Astrocyte (in vitro differentiated cells and primary cell): ENCODE data around the gene KREMEN1. TPM values are rescaled to one million over a fixed set of nuclear protein-coding genes. Genes with fewer than 3 reads are reported as not detected.

Source experiments
- DNase-seq: peaks from one replicate; pipeline ENCODE4 v3.0.0-alpha.2; 2010; ENCODE audit warnings: low read depth
- FAIRE-seq: peaks from 2 replicates; lab custom pipeline; 2011; peaks lifted over from hg19 to GRCh38; lab: Jason Lieb, UNC
- H2AFZ ChIP-seq: 2 replicates; pipeline ENCODE4 v1.6.0; 2012; ENCODE audit warnings: low read depth, low read length, inconsistent platforms
- H3K27ac ChIP-seq: 2 replicates; pipeline ENCODE4 v1.5.1; 2011; ENCODE audit warnings: low read depth, low read length, inconsistent platforms
- H3K27me3 ChIP-seq: 2 replicates; pipeline ENCODE4 v1.6.0; 2011; ENCODE audit warnings: low read length, inconsistent platforms; ENCODE audit not compliant: insufficient read depth
- H3K36me3 ChIP-seq: 2 replicates; pipeline ENCODE4 v1.5.1; 2011; ENCODE audit warnings: low read length, inconsistent platforms; ENCODE audit not compliant: insufficient read depth
- H3K4me1 ChIP-seq: 2 replicates; pipeline ENCODE4 v1.5.1; 2011; ENCODE audit warnings: low read length, inconsistent platforms; ENCODE audit not compliant: insufficient read depth
- H3K4me2 ChIP-seq: 2 replicates; pipeline ENCODE4 v1.6.0; 2012; ENCODE audit warnings: low read length, inconsistent platforms
- H3K4me3 ChIP-seq: 2 replicates; pipeline ENCODE4 v1.5.1; 2011; ENCODE audit warnings: low read depth, mild to moderate bottlenecking, low read length, inconsistent platforms; ENCODE audit not compliant: insufficient read depth
- H3K79me2 ChIP-seq: 2 replicates; pipeline ENCODE4 v1.6.0; 2012; ENCODE audit warnings: mild to moderate bottlenecking, low read length, inconsistent platforms; ENCODE audit not compliant: insufficient read depth
- H3K9ac ChIP-seq: 2 replicates; pipeline ENCODE4 v1.6.0; 2012; ENCODE audit warnings: mild to moderate bottlenecking, low read length, inconsistent platforms
- H3K9me3 ChIP-seq: 2 replicates; pipeline ENCODE4 v1.5.1; 2012; ENCODE audit warnings: low read depth, mild to moderate bottlenecking, low read length, inconsistent platforms; ENCODE audit not compliant: insufficient read depth
- H4K20me1 ChIP-seq: 2 replicates; pipeline ENCODE4 v1.6.0; 2012; ENCODE audit warnings: low read length, inconsistent platforms; ENCODE audit not compliant: insufficient read depth
- H3K27ac Mint-ChIP-seq: one replicate; pipeline ENCODE4 v1.8.0; 2021; ENCODE audit warnings: mild to moderate bottlenecking, mixed read lengths; ENCODE audit not compliant: unreplicated experiment
- H3K27me3 Mint-ChIP-seq: one replicate; pipeline ENCODE4 v1.8.0; 2021; ENCODE audit warnings: low read depth, mixed read lengths; ENCODE audit not compliant: unreplicated experiment
- H3K36me3 Mint-ChIP-seq: one replicate; pipeline ENCODE4 v1.8.0; 2021; ENCODE audit warnings: low read depth, mixed read lengths; ENCODE audit not compliant: unreplicated experiment
- H3K4me1 Mint-ChIP-seq: one replicate; pipeline ENCODE4 v1.8.0; 2021; ENCODE audit warnings: low read depth, mixed read lengths; ENCODE audit not compliant: unreplicated experiment
- H3K4me3 Mint-ChIP-seq: one replicate; pipeline ENCODE4 v1.8.0; 2021; ENCODE audit warnings: mild to moderate bottlenecking, moderate library complexity, mixed read lengths; ENCODE audit not compliant: unreplicated experiment
- H3K9me3 Mint-ChIP-seq: one replicate; pipeline ENCODE4 v1.8.0; 2021; ENCODE audit warnings: mild to moderate bottlenecking, mixed read lengths; ENCODE audit not compliant: unreplicated experiment
- CTCF ChIP-seq: IDR thresholded peaks from 2 replicates; pipeline ENCODE4 v1.5.1; 2011; ENCODE audit warnings: low read depth, mild to moderate bottlenecking, inconsistent platforms, low read length, moderate library complexity; ENCODE audit not compliant: insufficient read depth
- EZH2 ChIP-seq: IDR thresholded peaks from 2 replicates; pipeline ENCODE4 v1.6.1; 2012; ENCODE audit warnings: mild to moderate bottlenecking, low read length, inconsistent platforms; ENCODE audit not compliant: insufficient read depth
- total RNA-seq: library from RNA; stranded (reverse); gene quantifications from 2 replicates; pipeline ENCODE4 v1.2.1, GENCODE V29; 2021

Gene KREMEN1
- total RNA-seq, 1 donor from 2014 or later = 3.3 TPM

- no peak overlapping the region for H3K9ac ChIP-seq
- no peaks in the 10 kb centered on the region for H3K4me1 ChIP-seq
- no peak overlapping the region for H3K4me3 ChIP-seq
- H3K4me2 ChIP-seq = no peak overlapping the region
- H3K27ac ChIP-seq = no peak overlapping the region
- no peaks in the 10 kb centered on the region for H3K9me3 ChIP-seq
- Mint-ChIP-seq H3K4me1 (peaks cover 10% of the 10 kb centered on the region), H3K27ac (no peak overlapping the region), H3K9me3 (no peaks in the 10 kb centered on the region), H3K27me3 (peaks cover 13% of the 10 kb centered on the region), H3K4me3 (no peak overlapping the region), H3K36me3 (no peaks in the 10 kb centered on the region)
- no peak for FAIRE-seq
- H3K36me3 ChIP-seq = no peaks in the 10 kb centered on the region
- no peaks in the 10 kb centered on the region for H4K20me1 ChIP-seq
- no peak for TF ChIP-seq EZH2
- no peak for TF ChIP-seq CTCF
- H2AFZ ChIP-seq = no peak overlapping the region
- H3K79me2 ChIP-seq = no peaks in the 10 kb centered on the region
- no peak for DNase-seq
- peaks cover 5% of the 10 kb centered on the region for H3K27me3 ChIP-seq
These were observed 77.2 kb downstream of the KREMEN1 start for GRCh38 chr22:29149841-29150555.

GRCh38 chr22:29150701-29151100 lies 77.9 kb downstream of the KREMEN1 start:
- no peak overlapping the region for H3K9ac ChIP-seq
- no peak overlapping the region for H3K4me3 ChIP-seq
- H3K9me3 ChIP-seq = no peaks in the 10 kb centered on the region
- TF ChIP-seq EZH2 = no peak
- TF ChIP-seq CTCF = no peak
- Mint-ChIP-seq H3K9me3 (no peaks in the 10 kb centered on the region), H3K27me3 (peaks cover 13% of the 10 kb centered on the region), H3K27ac (no peak overlapping the region), H3K4me3 (no peak overlapping the region), H3K36me3 (no peaks in the 10 kb centered on the region), H3K4me1 (peaks cover 10% of the 10 kb centered on the region)
- FAIRE-seq (no peak), DNase-seq (no peak)
- H3K4me2 ChIP-seq = no peak overlapping the region
- no peaks in the 10 kb centered on the region for H4K20me1 ChIP-seq
- H3K27me3 ChIP-seq = peaks cover 5% of the 10 kb centered on the region
- H3K4me1 ChIP-seq = no peaks in the 10 kb centered on the region
- H3K79me2 ChIP-seq = no peaks in the 10 kb centered on the region
- H2AFZ ChIP-seq = no peak overlapping the region
- H3K36me3 ChIP-seq = no peaks in the 10 kb centered on the region
- no peak overlapping the region for H3K27ac ChIP-seq

- no peak for TF ChIP-seq EZH2
- no peak for TF ChIP-seq CTCF
- FAIRE-seq = no peak
- Mint-ChIP-seq H3K27me3 (peaks cover 16% of the 10 kb centered on the region), H3K4me3 (no peak overlapping the region), H3K4me1 (peaks cover 10% of the 10 kb centered on the region), H3K9me3 (no peaks in the 10 kb centered on the region), H3K36me3 (no peaks in the 10 kb centered on the region), H3K27ac (no peak overlapping the region)
- no peaks in the 10 kb centered on the region for H3K79me2 ChIP-seq
- no peak overlapping the region for H3K9ac ChIP-seq
- H3K27ac ChIP-seq = no peak overlapping the region
- no peaks in the 10 kb centered on the region for H3K9me3 ChIP-seq
- H3K4me2 ChIP-seq = no peak overlapping the region
- DNase-seq = no peak
- H4K20me1 ChIP-seq = no peaks in the 10 kb centered on the region
- H3K4me3 ChIP-seq = no peak overlapping the region
- H3K27me3 ChIP-seq = peaks cover 5% of the 10 kb centered on the region
- H3K4me1 ChIP-seq = no peaks in the 10 kb centered on the region
- no peaks in the 10 kb centered on the region for H3K36me3 ChIP-seq
- no peak overlapping the region for H2AFZ ChIP-seq
These were observed 78.5 kb downstream of the KREMEN1 start for GRCh38 chr22:29151316-29151715.
